ENCODE results near the gene TCEA2. TPM values are rescaled to one million over a fixed set of nuclear protein-coding genes. Genes with fewer than 3 reads are reported as not detected.

TCEA2 gene
- total and polyA plus RNA-seq, 2 of the 13 experiments (the other 11 are each of a cell fraction or from before 2014, with no cell fraction given): 28.1 to 33.7 TPM

GRCh38 chr20:64041040-64041780, 21.8 kb upstream of the TCEA2 start (continued):
- TF ChIP-seq ZNF260 (CRISPR knock-in tag; IDR thresholded peaks at IDR 0.05; ENCODE audit: borderline replicate concordance, low read depth) (no peak), ZBTB26 (CRISPR knock-in tag; IDR thresholded peaks at IDR 0.05; ENCODE audit: borderline replicate concordance) (0 out of 2 replicates have a peak, but pooled peaks have one; percentile 58), CBX1 (IDR thresholded peaks at IDR 0.05; ENCODE audit: low read depth) (no peak), THAP11 (CRISPR knock-in tag; IDR thresholded peaks at IDR 0.05) (peak; percentile 73), SNAPC5 (CRISPR knock-in tag; IDR thresholded peaks at IDR 0.05; ENCODE audit: borderline replicate concordance) (0 out of 2 replicates have a peak, but pooled peaks have one; percentile 68), ZNF331 (CRISPR knock-in tag; IDR thresholded peaks at IDR 0.05) (peak; percentile 65), ZNF652 (CRISPR knock-in tag; IDR thresholded peaks at IDR 0.05; ENCODE audit: borderline replicate concordance, low read depth) (no peak), ZNF878 (CRISPR knock-in tag; IDR thresholded peaks at IDR 0.05) (no peak), BCL3 (CRISPR knock-in tag; IDR thresholded peaks at IDR 0.05) (peak; percentile 53; the same call in 1 of the 2 replicates), ZC3H13 (CRISPR knock-in tag; IDR thresholded peaks at IDR 0.05) (no peak; the same call in 1 of the 2 replicates), ZNF17 (CRISPR knock-in tag; IDR thresholded peaks at IDR 0.05) (no peak), TCF7L2 (IDR thresholded peaks at IDR 0.05; ENCODE audit: low read depth, low read length) (no peak), TSC22D2 (CRISPR knock-in tag; IDR thresholded peaks at IDR 0.05; ENCODE audit: borderline replicate concordance) (peak; percentile 74; the same call in 1 of the 2 replicates), ZNF740 (CRISPR knock-in tag; IDR thresholded peaks at IDR 0.05) (peak; percentile 81; the same call in 1 of the 2 replicates), SSRP1 (CRISPR knock-in tag; IDR thresholded peaks at IDR 0.05) (no peak; the same call in none of the 2 replicates), ZSCAN20 (CRISPR knock-in tag; IDR thresholded peaks at IDR 0.05; ENCODE audit: borderline replicate concordance) (0 out of 2 replicates have a peak, but pooled peaks have one; percentile 53), TOPORS (CRISPR knock-in tag; IDR thresholded peaks at IDR 0.05) (no peak; the same call in 1 of the 2 replicates), ZC3H4 (CRISPR knock-in tag; IDR thresholded peaks at IDR 0.05; ENCODE audit: borderline replicate concordance) (peak; percentile 90), ZNF792 (CRISPR knock-in tag; IDR thresholded peaks at IDR 0.05) (no peak), ZNF83 (CRISPR knock-in tag; IDR thresholded peaks at IDR 0.05; ENCODE audit: borderline replicate concordance) (peak; percentile 95), HNRNPLL (IDR thresholded peaks at IDR 0.05; ENCODE audit: low read depth, low read length, poor library complexity, severe bottlenecking) (no peak), ZSCAN29 (CRISPR knock-in tag; conservative IDR thresholded peaks at IDR 0.05) (peak; percentile 73; the same call in 1 of the 2 replicates), PITX1 (CRISPR knock-in tag; IDR thresholded peaks at IDR 0.05) (0 out of 2 replicates have a peak, but pooled peaks have one; percentile 12), MZF1 (CRISPR knock-in tag; IDR thresholded peaks at IDR 0.05; ENCODE audit: borderline replicate concordance) (0 out of 2 replicates have a peak, but pooled peaks have one; percentile 64), PLSCR1 (CRISPR knock-in tag; IDR thresholded peaks at IDR 0.05; ENCODE audit: borderline replicate concordance) (no peak), THYN1 (CRISPR knock-in tag; IDR thresholded peaks at IDR 0.05; ENCODE audit: borderline replicate concordance, low read depth) (no peak), CEBPB (IDR thresholded peaks at IDR 0.05; ENCODE audit: borderline replicate concordance, low read depth, low read length) (peak; percentile 94; the same call in 1 of the 2 replicates)
